ENCODE results near the gene ESYT3. TPM values are rescaled to one million over a fixed set of nuclear protein-coding genes. Genes with fewer than 3 reads are reported as not detected.

Gene ESYT3
- polyA plus RNA-seq, 3 donors = not detected

- Histone ChIP-seq H2AFZ (ENCODE audit: insufficient read depth, low read depth, low read length, poor library complexity, severe bottlenecking) (peak overlapping the region; percentile 61), H3K4me2 (replicated peaks; ENCODE audit: extremely low read depth, low read length, poor library complexity, severe bottlenecking) (peak overlapping the region; percentile 90), H3K79me2 (ENCODE audit: insufficient read depth, low read length) (no peaks in the 10 kb centered on the region), H3K27me3 (ENCODE audit: control insufficient read depth in 2 of 2, insufficient read depth in 2 of 2, low read length in 2 of 2) (peaks cover 22 to 69% of the 10 kb centered on the region in 2 donors), H3K4me3 (replicated peaks in 1 of 3; ENCODE audit: low read depth in 2 of 3, low read length in 3 of 3) (peak overlapping the region in 1 of 3 experiments; percentile 75), H3K9me3 (replicated peaks in 1 of 2; ENCODE audit: control insufficient read depth in 1 of 2, insufficient read depth in 1 of 2, low read length in 2 of 2) (peaks cover 0 to 16% of the 10 kb centered on the region in 2 donors), H3K27ac (ENCODE audit: low read depth in 1 of 2, low read length in 2 of 2) (no peak overlapping the region), H3K36me3 (replicated peaks in 1 of 2; ENCODE audit: control insufficient read depth in 1 of 2, insufficient read depth in 2 of 2, low read length in 2 of 2) (no peaks in the 10 kb centered on the region), H3K9ac (ENCODE audit: insufficient read depth, low read length, poor library complexity, severe bottlenecking) (no peak overlapping the region), H3K4me1 (ENCODE audit: control insufficient read depth in 1 of 2, insufficient read depth in 2 of 2, low read length in 2 of 2) (peaks cover 21 to 25% of the 10 kb centered on the region in 2 donors), H4K20me1 (ENCODE audit: insufficient read depth, low read length) (no peaks in the 10 kb centered on the region)
- Mint-ChIP-seq H3K27me3 (ENCODE audit: low read depth in 3 of 3) (peaks cover 53 to 68% (median 57%) of the 10 kb centered on the region in 3 donors), H3K9me3 (peaks cover 0 to 10% (median 7%) of the 10 kb centered on the region in 7 donors), H3K36me3 (no peaks in the 10 kb centered on the region), H3K4me1 (peaks cover 18% of the 10 kb centered on the region), H3K4me3 (peak overlapping the region; percentile 77 to 92), H3K27ac (peak overlapping the region in 1 of 7 donors; percentile 36)
- no peak for TF ChIP-seq CTCF (IDR thresholded peaks at IDR 0.05)
- DNase-seq = peak in 1 of 3 donors; percentile 22
- WGBS (ENCODE audit: insufficient coverage) = 19% methylated on average over 12 of the region's 16 CpGs
- intact Hi-C loops (cut with micrococcal nuclease) = no loop called here
Observed at GRCh38 chr3:138433892-138434275, 532 bp upstream of the ESYT3 start.

- peak overlapping the region; percentile 61 for H2AFZ ChIP-seq (ENCODE audit: insufficient read depth, low read depth, low read length, poor library complexity, severe bottlenecking)
- no peak overlapping the region for H3K9ac ChIP-seq (ENCODE audit: insufficient read depth, low read length, poor library complexity, severe bottlenecking)
- WGBS (ENCODE audit: insufficient coverage) = 8% methylated on average over 51 of the region's 78 CpGs
Observed at GRCh38 chr3:138434875-138435772, 708 bp downstream of the ESYT3 start.

More at GRCh38 chr3:138434875-138435772, 708 bp downstream of the ESYT3 start:
- Mint-ChIP-seq H3K27me3 (ENCODE audit: low read depth in 3 of 3) (peaks cover 53 to 62% (median 58%) of the 10 kb centered on the region in 3 donors), H3K27ac (no peak overlapping the region), H3K4me3 (peak overlapping the region; percentile 77 to 92), H3K9me3 (peaks cover 0 to 10% (median 7%) of the 10 kb centered on the region in 7 donors), H3K4me1 (peaks cover 18% of the 10 kb centered on the region), H3K36me3 (no peaks in the 10 kb centered on the region)
- intact Hi-C loops (cut with micrococcal nuclease) = no loop called here
- H3K27ac ChIP-seq (ENCODE audit: low read depth in 1 of 2, low read length in 2 of 2) = no peak overlapping the region
- H3K4me3 ChIP-seq (replicated peaks in 1 of 3; ENCODE audit: low read depth in 2 of 3, low read length in 3 of 3) = peak overlapping the region; percentile 25 to 75 (median 26)
- no peaks in the 10 kb centered on the region for H3K79me2 ChIP-seq (ENCODE audit: insufficient read depth, low read length)
- peaks cover 22 to 64% of the 10 kb centered on the region in 2 donors for H3K27me3 ChIP-seq (ENCODE audit: control insufficient read depth in 2 of 2, insufficient read depth in 2 of 2, low read length in 2 of 2)
- DNase-seq = no peak
- H3K4me1 ChIP-seq (ENCODE audit: control insufficient read depth in 1 of 2, insufficient read depth in 2 of 2, low read length in 2 of 2) = peaks cover 21 to 25% of the 10 kb centered on the region in 2 donors
- H3K36me3 ChIP-seq (replicated peaks in 1 of 2; ENCODE audit: control insufficient read depth in 1 of 2, insufficient read depth in 2 of 2, low read length in 2 of 2) = no peaks in the 10 kb centered on the region
- peaks cover 0 to 16% of the 10 kb centered on the region in 2 donors for H3K9me3 ChIP-seq (replicated peaks in 1 of 2; ENCODE audit: control insufficient read depth in 1 of 2, insufficient read depth in 1 of 2, low read length in 2 of 2)
- H4K20me1 ChIP-seq (ENCODE audit: insufficient read depth, low read length) = no peaks in the 10 kb centered on the region
- peak overlapping the region; percentile 90 for H3K4me2 ChIP-seq (replicated peaks; ENCODE audit: extremely low read depth, low read length, poor library complexity, severe bottlenecking)
- TF ChIP-seq CTCF (IDR thresholded peaks at IDR 0.05) = no peak

All from CD14-positive monocyte (primary cell).